Measurements from ENCODE around the gene PSMC3.
A peak's percentile ranks its signal among the peaks of the same experiment; 100 is the strongest.

Gene PSMC3

GRCh38 chr11:47413351-47413750, 12.9 kb downstream of the PSMC3 start:
- DNase-seq (ENCODE audit: low spot score) = no peak

- peak; percentile 62 for DNase-seq (ENCODE audit: low spot score)
Observed at GRCh38 chr11:47411884-47412746, 14.1 kb downstream of the PSMC3 start.

GRCh38 chr11:47410370-47411264, 15.6 kb downstream of the PSMC3 start:
- DNase-seq (ENCODE audit: low spot score) = no peak

GRCh38 chr11:47409440-47410369, 16.5 kb downstream of the PSMC3 start:
- no peak for DNase-seq (ENCODE audit: low spot score)

- DNase-seq (ENCODE audit: low spot score) = no peak
Observed at GRCh38 chr11:47408598-47409439, 17.4 kb downstream of the PSMC3 start.

GRCh38 chr11:47407746-47408590, 18.3 kb downstream of the PSMC3 start, which contains the start of gene SLC39A13:
SLC39A13 (plus strand) TSS chr11:47408590; CDS start chr11:47410095, 1,505 bp downstream.
- peak; percentile 95 for DNase-seq (ENCODE audit: low spot score)

GRCh38 chr11:47406896-47407745, 19.1 kb downstream of the PSMC3 start:
- DNase-seq (ENCODE audit: low spot score) = peak; percentile 69

- DNase-seq (ENCODE audit: low spot score) = no peak
Observed at GRCh38 chr11:47403571-47403970, 22.7 kb downstream of the PSMC3 start.

GRCh38 chr11:47403135-47403534, 23.1 kb downstream of the PSMC3 start:
- DNase-seq (ENCODE audit: low spot score) = no peak

GRCh38 chr11:47400768-47401279, 25.4 kb downstream of the PSMC3 start:
- peak; percentile 88 for DNase-seq (ENCODE audit: low spot score)

GRCh38 chr11:47399860-47400767, 26.1 kb downstream of the PSMC3 start:
- peak; percentile 71 for DNase-seq (ENCODE audit: low spot score)

GRCh38 chr11:47398551-47398950, 27.7 kb downstream of the PSMC3 start:
- no peak for DNase-seq (ENCODE audit: low spot score)

GRCh38 chr11:47398011-47398410, 28.2 kb downstream of the PSMC3 start:
- DNase-seq (ENCODE audit: low spot score) = no peak

- no peak for DNase-seq (ENCODE audit: low spot score)
Observed at GRCh38 chr11:47396049-47396320, 30.3 kb downstream of the PSMC3 start.

GRCh38 chr11:47395223-47396048, 30.8 kb downstream of the PSMC3 start:
- DNase-seq (ENCODE audit: low spot score) = peak; percentile 48

- DNase-seq (ENCODE audit: low spot score) = peak; percentile 80
Observed at GRCh38 chr11:47394322-47395222, 31.7 kb downstream of the PSMC3 start.
